ENCODE results near the gene CPZ. TPM values are rescaled to one million over a fixed set of nuclear protein-coding genes. Genes with fewer than 3 reads are reported as not detected.

CPZ gene
- total RNA-seq, 1 donor from 2014 or later, result 0.27 TPM

- intact Hi-C loops (cut with micrococcal nuclease), result loop anchor here (10.0 kb wide), 2 partner anchors 134 to 354 kb away; no protein-coding TSS in a partner anchor
Observed at GRCh38 chr4:8599091-8599460, 6.5 kb downstream of the CPZ start.

GRCh38 chr4:8599657-8600056, 7.1 kb downstream of the CPZ start:
- DNase-seq, result no peak
- intact Hi-C loops (cut with micrococcal nuclease), result loop anchor here (10.0 kb wide), 2 partner anchors 135 to 355 kb away; no protein-coding TSS in a partner anchor
- no peaks in the 10 kb centered on the region for H3K4me1 ChIP-seq
- no peaks in the 10 kb centered on the region for H3K9me3 ChIP-seq (replicated peaks)
- no peak overlapping the region for H3K27ac ChIP-seq (replicated peaks)
- H3K36me3 ChIP-seq, result no peaks in the 10 kb centered on the region
- H3K27me3 ChIP-seq (ENCODE audit: low read depth), result peaks cover 92% of the 10 kb centered on the region
- no peak overlapping the region for H3K4me3 ChIP-seq
- TF ChIP-seq CTCF (IDR thresholded peaks at IDR 0.05; ENCODE audit: borderline replicate concordance), result no peak

More at GRCh38 chr4:8599091-8599460, 6.5 kb downstream of the CPZ start:
- DNase-seq, result no peak
- no peaks in the 10 kb centered on the region for H3K4me1 ChIP-seq
- no peak overlapping the region for H3K4me3 ChIP-seq
- H3K27ac ChIP-seq (replicated peaks), result no peak overlapping the region
- no peaks in the 10 kb centered on the region for H3K36me3 ChIP-seq
- no peak for TF ChIP-seq CTCF (IDR thresholded peaks at IDR 0.05; ENCODE audit: borderline replicate concordance)
- H3K27me3 ChIP-seq (ENCODE audit: low read depth), result peaks cover 95% of the 10 kb centered on the region
- no peaks in the 10 kb centered on the region for H3K9me3 ChIP-seq (replicated peaks)

GRCh38 chr4:8600266-8600665, 7.7 kb downstream of the CPZ start:
- Histone ChIP-seq H3K27me3 (ENCODE audit: low read depth) (peaks cover 88% of the 10 kb centered on the region), H3K27ac (replicated peaks) (no peak overlapping the region), H3K4me3 (no peak overlapping the region), H3K36me3 (no peaks in the 10 kb centered on the region), H3K9me3 (replicated peaks) (no peaks in the 10 kb centered on the region), H3K4me1 (no peaks in the 10 kb centered on the region)
- intact Hi-C loops (cut with micrococcal nuclease), result no loop called here
- no peak for TF ChIP-seq CTCF (IDR thresholded peaks at IDR 0.05; ENCODE audit: borderline replicate concordance)
- DNase-seq, result no peak

- Histone ChIP-seq H3K4me3 (no peak overlapping the region), H3K36me3 (no peaks in the 10 kb centered on the region), H3K27me3 (ENCODE audit: low read depth) (peaks cover 84% of the 10 kb centered on the region), H3K4me1 (no peaks in the 10 kb centered on the region), H3K27ac (replicated peaks) (no peak overlapping the region), H3K9me3 (replicated peaks) (no peaks in the 10 kb centered on the region)
- intact Hi-C loops (cut with micrococcal nuclease), result no loop called here
- no peak for DNase-seq
- no peak for TF ChIP-seq CTCF (IDR thresholded peaks at IDR 0.05; ENCODE audit: borderline replicate concordance)
Observed at GRCh38 chr4:8600686-8601085, 8.1 kb downstream of the CPZ start.

- intact Hi-C loops (cut with micrococcal nuclease), result no loop called here
- Histone ChIP-seq H3K4me1 (no peaks in the 10 kb centered on the region), H3K27me3 (ENCODE audit: low read depth) (peaks cover 85% of the 10 kb centered on the region), H3K27ac (replicated peaks) (no peak overlapping the region), H3K4me3 (no peak overlapping the region), H3K36me3 (no peaks in the 10 kb centered on the region), H3K9me3 (replicated peaks) (no peaks in the 10 kb centered on the region)
- no peak for TF ChIP-seq CTCF (IDR thresholded peaks at IDR 0.05; ENCODE audit: borderline replicate concordance)
- DNase-seq, result no peak
Observed at GRCh38 chr4:8601086-8601485, 8.5 kb downstream of the CPZ start.

- H3K27me3 ChIP-seq (ENCODE audit: low read depth), result peaks cover 86% of the 10 kb centered on the region
- H3K4me3 ChIP-seq, result no peak overlapping the region
- no peaks in the 10 kb centered on the region for H3K9me3 ChIP-seq (replicated peaks)
- no peak overlapping the region for H3K27ac ChIP-seq (replicated peaks)
- no peaks in the 10 kb centered on the region for H3K36me3 ChIP-seq
- DNase-seq, result no peak
- intact Hi-C loops (cut with micrococcal nuclease), result no loop called here
- no peak for TF ChIP-seq CTCF (IDR thresholded peaks at IDR 0.05; ENCODE audit: borderline replicate concordance)
- no peaks in the 10 kb centered on the region for H3K4me1 ChIP-seq
Observed at GRCh38 chr4:8601556-8601955, 9.0 kb downstream of the CPZ start.

All from left ventricle myocardium inferior (tissue), 1 donor.